Measurements from ENCODE around the gene ZFYVE27. TPM values are rescaled to one million over a fixed set of nuclear protein-coding genes. Genes with fewer than 3 reads are reported as not detected.

The ZFYVE27 gene
- total RNA-seq, 1 experiment from 2014 or later = 26.0 TPM

DNA sequence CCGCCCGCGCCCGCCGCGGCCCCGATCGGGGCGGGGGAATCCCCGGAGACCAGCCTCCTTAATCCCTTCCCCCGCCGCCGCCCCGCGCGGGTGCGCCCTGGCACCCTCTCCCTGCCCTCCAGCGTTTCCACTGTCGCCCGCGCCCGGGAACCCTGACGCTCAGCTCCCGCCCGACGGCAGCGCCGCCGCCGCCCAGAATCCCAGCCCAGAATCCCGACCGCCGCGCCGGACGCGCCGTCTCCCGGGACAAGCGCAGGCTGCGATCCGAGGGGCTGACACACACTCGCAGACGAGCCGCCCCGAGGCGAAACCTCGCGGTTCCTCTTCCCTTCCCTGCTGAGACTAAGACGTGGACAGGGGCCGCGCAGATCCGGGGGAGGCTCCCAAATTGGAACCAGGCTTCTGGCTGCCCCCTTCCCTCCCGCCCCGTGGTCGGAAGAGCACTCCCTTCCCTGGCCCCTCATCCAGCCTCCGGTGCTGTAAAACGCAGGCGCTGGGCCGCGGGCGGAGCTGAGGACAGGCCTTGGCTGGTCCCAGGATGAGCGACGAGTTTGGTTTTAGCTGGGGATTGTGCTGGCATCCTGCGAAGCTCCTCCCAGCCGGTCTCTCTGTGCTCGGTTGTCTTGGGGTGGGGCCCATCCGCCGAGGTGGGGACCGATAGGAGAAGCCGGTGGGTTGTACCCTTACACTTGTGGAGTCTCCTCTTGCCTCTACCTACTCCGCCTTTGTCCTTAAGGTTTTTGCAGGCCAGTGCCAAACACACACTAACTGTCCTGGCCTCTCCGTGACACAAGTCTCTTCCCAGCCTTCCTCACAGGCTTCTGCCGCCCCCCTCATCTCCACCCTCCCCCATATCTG is 22.3 kb upstream of the ZFYVE27 start:
- no peak for DNase-seq (ENCODE audit: extremely low read depth, low read depth)

DNA sequence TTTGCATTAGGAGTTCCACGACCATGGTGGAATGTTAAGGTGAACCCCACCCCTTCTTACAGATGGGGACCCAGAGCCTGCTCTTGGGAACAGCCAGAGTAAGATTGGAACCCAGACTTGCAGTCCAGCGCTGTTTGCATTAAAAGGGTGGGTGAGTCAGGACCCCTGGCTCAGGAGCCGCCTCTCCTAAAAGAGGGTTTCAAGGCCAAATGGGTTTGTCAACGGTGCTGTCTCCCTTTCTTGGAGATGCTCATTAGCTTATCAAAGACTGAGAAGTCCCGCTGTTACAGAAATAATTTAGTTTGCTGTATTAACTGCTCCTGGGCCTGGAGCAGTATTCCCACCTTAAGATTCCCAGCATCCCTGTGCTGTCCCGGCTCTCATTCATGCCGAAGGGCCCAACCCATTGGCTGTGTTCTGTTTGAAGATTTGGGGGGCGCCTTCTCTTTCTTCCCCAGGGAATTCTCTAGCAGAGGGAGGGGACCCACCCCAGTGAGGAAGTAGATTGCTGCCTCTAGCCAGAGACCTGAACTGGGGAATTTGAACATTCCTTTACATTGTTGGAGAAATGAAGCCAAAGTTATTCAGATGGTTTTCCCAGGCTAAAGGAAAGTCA is 21.6 kb upstream of the ZFYVE27 start:
- no peak for DNase-seq (ENCODE audit: extremely low read depth, low read depth)

DNA sequence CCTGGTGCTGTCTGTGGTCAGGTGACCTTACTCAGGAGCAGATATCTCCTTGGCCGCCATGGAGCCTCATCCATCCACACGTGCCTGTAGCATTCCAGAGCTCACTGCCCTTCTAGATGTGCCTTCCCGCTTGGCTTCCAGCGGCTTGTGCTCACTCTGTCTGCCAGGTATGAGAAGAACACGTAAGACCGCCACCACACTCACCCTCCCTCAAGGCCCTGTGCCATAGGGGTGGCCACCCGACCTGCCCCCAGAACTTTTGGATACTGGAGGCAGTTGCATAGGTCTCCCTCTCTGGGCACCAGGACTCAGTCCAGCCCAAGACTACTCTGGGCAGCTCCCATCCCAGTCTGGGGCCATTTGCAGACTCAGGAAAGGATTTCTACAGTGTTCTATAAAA is 19.3 kb upstream of the ZFYVE27 start:
- no peak for DNase-seq (ENCODE audit: extremely low read depth, low read depth)

DNA sequence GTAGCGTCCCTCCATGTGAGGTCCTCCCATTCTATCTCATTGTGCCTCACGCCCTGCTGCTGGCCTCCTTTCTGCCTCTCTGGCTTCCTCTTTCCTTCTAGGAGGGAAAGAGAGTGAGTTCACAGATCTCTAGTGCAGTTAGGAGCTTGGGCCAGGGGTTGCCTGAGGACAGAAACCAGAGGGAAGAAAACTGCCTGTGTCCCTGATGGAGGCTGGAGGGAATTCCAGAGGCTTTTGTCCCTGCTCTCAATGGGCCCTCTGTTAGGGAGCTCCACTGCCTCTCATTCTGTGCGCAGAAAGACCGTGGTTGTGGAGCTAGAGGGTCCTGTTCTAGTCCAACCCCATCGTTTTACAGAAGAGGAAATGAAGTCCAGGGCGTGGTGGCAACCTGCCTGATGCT is 18.8 kb upstream of the ZFYVE27 start:
- DNase-seq (ENCODE audit: extremely low read depth, low read depth) = no peak

DNA sequence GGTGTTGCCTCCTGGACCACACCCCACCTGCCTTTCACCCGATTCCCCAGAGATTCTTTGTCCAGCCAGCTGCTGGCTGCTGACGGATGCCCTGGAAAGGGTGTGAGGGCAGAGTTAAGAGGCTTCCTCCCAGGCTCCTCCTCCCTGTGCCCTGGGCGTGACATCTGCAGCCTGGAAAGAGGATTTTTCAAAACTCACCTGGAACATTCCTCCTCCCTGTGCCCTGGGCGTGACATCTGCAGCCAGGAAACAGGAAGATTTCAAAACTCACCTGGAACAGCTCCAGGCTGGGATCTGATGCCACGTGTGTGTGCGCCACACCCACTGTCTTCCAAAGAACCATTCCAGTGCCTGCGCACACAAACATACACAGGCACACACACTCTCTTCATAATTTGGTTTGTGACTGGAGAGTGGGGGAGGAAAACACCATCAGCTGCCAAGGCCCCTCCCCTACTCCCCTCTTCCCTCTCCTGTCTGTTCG is 18.2 kb upstream of the ZFYVE27 start:
- DNase-seq (ENCODE audit: extremely low read depth, low read depth) = peak; percentile 78

DNA sequence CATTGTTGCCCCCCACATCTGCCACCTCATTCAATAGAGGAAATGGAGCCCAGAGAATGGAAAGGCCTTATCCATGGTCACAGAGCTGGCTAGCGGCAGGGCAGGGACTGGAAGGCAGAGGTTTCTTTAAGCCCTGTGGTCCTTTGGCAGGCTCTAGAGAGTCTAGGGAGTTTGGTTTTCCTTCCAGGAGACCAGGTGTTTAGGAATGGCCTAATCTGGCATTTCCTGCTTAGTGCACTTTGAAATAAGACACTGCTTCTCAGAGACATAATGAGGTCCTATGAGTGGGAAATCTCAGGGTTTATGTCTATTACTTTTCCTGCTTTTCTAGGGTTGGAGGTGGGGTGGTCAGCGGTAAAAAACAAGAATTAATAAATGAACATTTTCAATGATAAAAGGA is 17.3 kb upstream of the ZFYVE27 start:
- DNase-seq (ENCODE audit: extremely low read depth, low read depth) = no peak

DNA sequence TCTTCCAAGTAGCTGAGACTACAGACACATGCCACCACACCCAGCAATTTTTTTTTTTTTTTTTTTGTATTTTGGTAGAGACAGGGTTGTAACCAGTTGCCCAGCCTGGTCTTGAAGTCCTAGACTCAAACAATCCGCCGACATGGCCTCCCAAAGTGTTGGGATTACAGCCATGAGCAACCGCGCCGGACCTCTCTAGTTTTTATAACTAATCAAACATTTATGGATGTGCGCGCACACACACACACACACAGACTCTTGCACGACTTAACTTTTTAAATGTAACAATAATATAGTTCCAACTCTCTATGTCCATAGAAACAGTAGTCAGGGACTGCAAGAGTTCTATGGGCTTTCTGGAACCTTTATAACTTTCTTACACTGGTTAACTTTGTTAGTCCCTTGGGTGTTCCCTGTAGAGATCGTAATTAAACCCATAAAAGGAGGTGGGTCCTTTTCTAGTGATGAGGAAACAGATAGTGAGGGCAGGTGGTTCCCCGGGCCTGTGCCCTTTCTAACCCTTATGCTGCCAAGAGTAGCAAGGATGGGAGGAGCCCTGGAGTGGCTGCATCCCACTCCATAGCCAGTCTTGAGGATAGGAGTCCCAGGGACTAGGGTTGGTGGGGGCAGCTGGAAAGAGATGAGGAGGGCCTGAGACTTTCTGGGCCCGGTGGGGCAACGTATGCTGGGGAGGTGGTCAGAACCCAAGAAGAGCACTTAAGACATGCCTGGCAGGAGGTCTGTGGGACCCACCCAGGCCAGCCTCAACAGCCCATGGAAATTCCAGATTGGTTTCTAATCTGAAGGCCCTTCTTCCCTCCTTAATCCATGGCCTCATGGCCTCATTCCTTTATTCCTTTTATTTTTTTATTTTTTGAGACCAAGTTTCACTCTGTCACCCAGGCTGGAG is 14.8 kb upstream of the ZFYVE27 start:
- no peak for DNase-seq (ENCODE audit: extremely low read depth, low read depth)

DNA sequence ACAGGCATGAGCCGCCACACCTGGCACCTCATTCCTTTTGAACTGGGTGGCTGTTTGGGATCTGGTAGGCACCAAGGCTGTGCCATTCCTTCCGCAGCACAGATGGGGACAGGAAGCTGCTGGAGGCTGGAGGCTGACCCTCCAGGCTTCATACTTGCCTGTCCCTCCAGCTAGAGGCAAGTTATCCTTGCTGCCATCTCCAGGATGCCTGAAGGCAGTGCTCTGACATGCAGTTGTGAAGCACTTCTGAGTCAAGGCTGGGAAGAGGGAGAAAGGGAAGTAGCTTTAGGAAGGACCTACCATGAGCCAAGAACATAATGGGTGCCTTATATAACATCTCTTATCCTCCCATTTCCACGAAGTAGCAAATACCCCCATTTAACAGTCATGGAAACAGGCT is 13.9 kb upstream of the ZFYVE27 start:
- no peak for DNase-seq (ENCODE audit: extremely low read depth, low read depth)

DNA sequence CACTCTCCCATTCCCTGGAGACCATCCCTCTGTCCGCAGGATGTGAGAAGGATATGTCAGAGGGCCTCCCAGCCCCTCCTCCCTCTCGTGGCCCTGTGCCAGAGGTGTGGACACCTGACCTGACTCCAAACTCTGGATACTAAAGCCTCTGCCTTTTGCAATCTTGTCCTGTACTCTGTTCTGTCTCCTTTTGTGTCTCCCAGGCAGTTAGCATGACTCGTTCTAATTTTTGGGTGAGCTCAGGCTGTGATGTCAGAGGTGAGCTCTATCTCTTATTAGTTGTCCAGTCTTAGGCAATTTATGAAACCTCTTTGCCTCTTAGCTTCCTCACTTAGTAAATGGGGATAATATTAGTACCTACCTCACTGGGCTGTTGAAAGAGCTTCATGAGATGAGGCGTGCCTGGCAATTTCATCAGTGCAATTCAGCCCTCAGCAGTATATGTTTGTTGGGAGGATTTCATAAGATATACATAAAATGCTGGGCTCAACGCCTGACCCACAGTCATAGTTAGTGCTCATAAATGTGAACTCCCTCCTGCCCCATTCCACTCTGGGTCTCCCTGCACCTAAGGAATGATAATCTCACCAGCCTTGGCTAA is 12.5 kb upstream of the ZFYVE27 start:
- DNase-seq (ENCODE audit: extremely low read depth, low read depth) = no peak

DNA sequence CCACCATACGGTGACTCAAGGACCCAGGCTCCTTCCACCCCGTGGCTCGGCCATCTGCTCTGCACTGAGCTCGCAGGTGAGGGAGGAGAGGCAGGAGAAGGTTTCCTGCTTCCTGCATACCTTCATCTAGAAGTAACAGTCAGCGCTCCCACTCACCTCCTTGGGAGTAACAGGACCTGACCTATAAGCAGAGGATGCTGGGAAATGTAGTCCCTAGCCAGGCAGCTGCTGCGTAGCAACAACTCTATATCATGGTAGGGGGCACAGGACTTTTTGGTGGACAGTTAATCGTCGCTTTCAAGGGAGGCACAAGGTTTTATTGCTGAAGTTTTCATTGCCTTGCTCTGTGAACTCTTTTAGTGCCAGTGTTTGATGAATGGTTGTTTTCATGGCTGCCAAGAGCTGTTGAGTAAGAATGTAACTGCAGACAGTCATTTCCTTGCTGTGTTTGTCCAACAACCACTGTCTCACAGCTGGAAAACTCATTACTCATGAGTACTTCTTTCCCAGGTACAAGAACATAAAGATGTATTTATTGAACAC is 10.2 kb upstream of the ZFYVE27 start:
- no peak for DNase-seq (ENCODE audit: extremely low read depth, low read depth)

DNA sequence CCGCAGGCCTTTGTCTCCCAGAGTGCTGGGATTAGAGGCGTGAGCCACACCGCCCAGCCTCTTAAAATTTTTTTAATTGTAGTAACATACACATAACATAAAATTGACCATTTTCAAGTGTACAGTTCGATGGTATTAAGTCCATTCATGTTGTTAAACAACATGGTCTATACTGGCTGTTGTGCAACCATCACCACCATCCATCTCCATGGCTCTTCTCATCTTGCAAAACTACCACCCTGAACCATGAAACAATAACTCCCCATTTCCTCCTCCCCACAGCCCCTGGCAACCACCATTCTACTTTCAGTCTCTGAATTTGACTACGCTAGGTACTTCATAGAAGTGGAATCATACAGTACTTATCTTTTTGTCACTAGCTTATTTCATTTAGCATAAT is 7.9 kb upstream of the ZFYVE27 start:
- DNase-seq (ENCODE audit: extremely low read depth, low read depth) = no peak

DNA sequence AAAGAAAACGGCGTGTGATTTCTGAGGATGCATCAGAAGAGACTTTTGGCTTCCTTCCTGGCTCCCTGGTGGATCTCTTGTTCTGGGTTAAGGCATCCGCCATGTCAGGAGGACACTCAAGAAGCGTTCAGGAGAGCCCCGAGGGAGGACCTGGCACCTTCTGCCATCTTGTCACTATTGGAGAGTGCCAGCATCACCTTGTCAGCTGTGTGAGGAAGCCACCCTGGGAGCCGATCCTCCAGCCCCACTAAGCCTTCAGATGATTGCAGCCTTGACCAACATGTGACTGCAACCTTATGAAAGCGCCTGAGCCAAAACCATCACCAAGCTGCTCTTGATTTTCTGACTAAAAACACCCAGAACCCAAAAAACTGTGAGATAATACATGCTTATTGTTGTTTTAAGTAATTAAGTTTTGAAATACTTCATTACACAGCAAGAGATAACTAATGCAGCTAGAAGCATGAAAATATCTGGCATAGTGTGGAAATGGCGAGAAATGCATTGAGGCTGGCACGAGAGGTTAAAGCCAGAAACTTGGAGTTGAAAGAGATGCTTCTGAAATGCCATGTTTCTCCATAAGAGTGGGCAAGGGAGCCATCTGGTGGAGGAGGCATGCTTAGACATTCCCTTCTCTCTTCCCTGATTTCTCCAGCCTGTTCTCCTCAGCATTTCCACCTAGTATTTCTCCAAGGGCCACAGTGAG is 5.4 kb upstream of the ZFYVE27 start:
- DNase-seq (ENCODE audit: extremely low read depth, low read depth) = peak; percentile 80

DNA sequence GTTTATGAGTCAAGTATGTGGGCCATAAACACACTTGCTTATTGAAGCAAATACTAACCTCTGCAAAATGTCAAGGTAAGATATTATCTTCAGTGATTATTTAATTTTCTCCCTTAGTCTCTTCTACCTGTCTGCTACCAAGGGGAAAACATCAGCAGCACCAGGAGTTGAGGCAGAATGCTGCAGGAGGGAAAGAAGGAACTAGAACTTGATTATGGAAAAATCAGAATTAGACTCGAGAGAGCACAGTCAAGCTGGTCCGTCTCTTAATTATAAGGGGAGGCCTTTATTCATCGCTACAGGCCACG is 4.9 kb upstream of the ZFYVE27 start:
- DNase-seq (ENCODE audit: extremely low read depth, low read depth) = no peak

DNA sequence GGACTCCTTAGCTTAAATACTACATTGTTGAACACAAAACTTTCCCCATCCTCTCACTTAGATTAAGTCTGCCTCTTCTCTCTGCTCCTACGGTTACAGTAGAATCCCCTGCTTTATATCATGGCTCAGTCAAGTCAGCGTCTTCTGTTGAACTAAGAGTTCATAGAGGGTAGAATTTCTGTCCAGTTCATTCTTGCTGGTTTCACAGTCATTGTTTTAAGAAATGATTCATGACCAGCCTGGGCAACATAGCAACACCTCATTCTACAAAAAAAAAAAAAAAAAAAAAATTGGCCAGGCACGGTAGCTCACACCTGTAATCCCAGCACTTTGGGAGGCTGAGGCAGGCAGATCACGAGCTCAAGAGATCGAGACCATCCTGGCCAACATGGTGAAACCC is 3.7 kb upstream of the ZFYVE27 start:
- DNase-seq (ENCODE audit: extremely low read depth, low read depth) = no peak

DNA sequence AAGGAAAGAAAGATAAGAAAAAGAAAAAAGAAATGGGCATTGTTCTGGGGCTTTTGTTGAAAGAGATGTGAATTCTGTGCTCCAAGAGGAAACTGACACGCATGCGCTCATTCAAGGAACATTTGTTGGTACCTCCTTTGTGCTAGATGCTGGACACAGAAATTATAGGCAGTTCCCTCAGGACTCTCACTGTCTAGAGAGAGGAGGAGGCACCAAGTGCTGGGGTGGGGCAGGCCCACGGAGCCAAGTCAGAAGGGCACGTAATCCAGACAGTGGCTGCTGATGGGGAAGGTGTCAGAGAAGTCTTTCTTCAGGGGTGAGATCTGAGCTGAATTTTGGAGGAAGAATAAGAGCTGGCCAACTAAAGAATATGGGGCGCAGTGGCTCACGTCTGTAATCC is 2.9 kb upstream of the ZFYVE27 start:
- DNase-seq (ENCODE audit: extremely low read depth, low read depth) = no peak

DNA sequence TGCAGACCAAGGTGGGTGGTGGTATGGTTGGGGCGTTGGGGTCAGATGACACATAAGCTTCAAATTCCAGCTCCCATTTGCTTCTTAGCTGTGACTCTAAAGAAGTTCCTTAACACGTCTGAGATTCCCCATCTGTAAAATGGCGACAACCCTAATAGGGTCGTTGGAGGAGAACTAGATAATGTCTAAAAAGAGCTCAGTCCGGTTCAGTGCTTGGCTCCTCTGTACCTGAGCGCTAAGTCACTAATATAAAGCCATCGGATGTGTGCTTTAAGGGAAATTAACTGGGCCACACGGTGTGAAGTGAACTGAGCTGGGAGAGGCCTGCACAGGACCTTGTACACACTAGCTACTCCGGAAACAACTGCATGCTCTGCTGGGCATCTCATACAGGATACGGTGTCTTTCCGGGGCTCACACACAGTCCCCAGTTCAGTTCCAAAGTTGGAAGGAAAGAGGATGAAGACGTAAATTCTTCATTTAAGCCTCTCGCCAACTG is 476 bp upstream of the ZFYVE27 start:
- no peak for DNase-seq (ENCODE audit: extremely low read depth, low read depth)

DNA sequence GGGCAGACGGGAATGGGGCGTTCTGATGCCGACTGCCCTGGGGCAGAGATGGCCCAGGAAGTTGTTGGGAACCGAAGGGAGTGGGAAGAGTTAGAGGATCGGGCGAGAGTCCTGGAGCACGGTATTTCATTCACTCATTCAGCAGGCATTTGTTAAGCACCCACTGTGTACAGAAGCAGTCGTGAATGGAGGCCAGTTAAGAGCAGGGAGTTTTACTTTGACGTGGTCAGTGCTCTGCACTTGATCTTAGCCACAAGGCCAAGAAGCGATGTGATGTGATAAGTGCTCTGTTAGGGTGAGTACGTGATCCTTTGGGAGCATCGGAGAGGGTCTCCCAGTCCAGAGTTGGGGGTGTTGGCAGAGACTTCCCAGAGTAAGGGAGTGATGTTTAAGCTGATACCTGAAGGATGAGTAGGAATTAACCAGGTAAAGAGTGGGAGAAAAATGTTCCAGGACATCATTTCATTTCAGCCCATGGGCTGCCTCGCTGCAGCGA is 890 bp downstream of the ZFYVE27 start:
- DNase-seq (ENCODE audit: extremely low read depth, low read depth) = no peak

DNA sequence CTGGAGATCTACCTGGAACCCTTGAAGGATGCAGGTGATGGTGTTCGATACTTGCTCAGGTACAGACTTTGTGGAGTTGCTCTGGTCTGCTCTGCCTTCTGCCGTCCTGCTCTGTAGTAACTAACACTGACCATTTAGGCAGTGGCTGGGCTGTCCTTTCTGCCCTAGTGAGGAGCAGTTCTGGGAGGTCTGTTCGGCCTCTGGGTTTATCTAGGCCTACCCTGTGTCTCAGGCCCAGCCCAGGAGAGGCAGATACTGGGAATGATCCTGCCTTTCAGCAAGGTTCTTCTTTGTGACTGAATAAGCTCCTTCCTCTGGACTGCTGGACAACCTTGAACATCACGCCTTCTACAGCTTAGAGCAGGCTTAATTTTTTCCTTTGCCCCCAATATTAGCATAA is 1.7 kb downstream of the ZFYVE27 start:
- no peak for DNase-seq (ENCODE audit: extremely low read depth, low read depth)

DNA sequence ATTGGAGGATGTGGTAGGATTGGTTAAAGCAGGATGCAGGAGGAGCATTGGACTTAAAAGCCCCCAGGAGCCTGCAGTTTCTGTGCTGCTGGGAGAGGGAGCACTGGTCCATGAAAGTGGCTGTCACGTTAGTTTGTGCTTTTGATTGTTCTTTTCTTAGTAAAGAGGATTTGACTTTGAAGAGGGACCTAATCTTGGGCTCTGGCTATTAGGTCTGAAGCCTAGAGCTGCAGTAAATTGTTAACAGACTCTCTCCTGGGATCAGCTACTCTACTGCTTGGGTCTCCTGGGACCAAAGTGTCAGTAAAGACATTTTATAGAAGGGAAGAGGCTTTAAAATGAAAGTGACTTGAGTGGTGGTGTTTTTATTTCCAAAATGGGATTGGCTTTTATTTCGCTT is 3.7 kb downstream of the ZFYVE27 start:
- DNase-seq (ENCODE audit: extremely low read depth, low read depth) = no peak
